ENCODE measurements around the gene SEMA3D. TPM values are rescaled to one million over a fixed set of nuclear protein-coding genes. Genes with fewer than 3 reads are reported as not detected.

The SEMA3D gene
- total and polyA plus RNA-seq, 2 experiments from 2014 or later = 1.5 to 7.2 TPM

GRCh38 chr7:85126383-85126782 lies 60.5 kb downstream of the SEMA3D start:
- Histone ChIP-seq H3K27ac (ENCODE audit: low read depth) (no peak overlapping the region), H4K20me1 (replicated peaks; ENCODE audit: insufficient read depth) (no peaks in the 10 kb centered on the region), H3K27me3 (ENCODE audit: insufficient read depth) (no peaks in the 10 kb centered on the region), H3K36me3 (ENCODE audit: insufficient read depth) (no peaks in the 10 kb centered on the region), H3F3A (replicated peaks; ENCODE audit: low read depth) (no peaks in the 10 kb centered on the region), H2AFZ (no peak overlapping the region), H3K9me2 (ENCODE audit: insufficient read depth) (no peaks in the 10 kb centered on the region), H3K79me2 (replicated peaks; ENCODE audit: insufficient read depth) (no peaks in the 10 kb centered on the region), H3K4me1 (ENCODE audit: insufficient read depth) (no peaks in the 10 kb centered on the region), H3K4me3 (no peak overlapping the region), H3K4me2 (no peak overlapping the region)
- Mint-ChIP-seq H3K4me3 (no peak overlapping the region), H3K4me1 (no peaks in the 10 kb centered on the region), H3K27me3 (ENCODE audit: insufficient read depth, low read depth, poor library complexity) (peaks cover 1% of the 10 kb centered on the region), H3K36me3 (ENCODE audit: low read depth) (no peaks in the 10 kb centered on the region), H3K9me3 (no peaks in the 10 kb centered on the region), H3K27ac (no peak overlapping the region)
- TF ChIP-seq STAT1 (IDR thresholded peaks at IDR 0.05; ENCODE audit: unreplicated experiment) = no peak
- TF ChIP-seq ZNF462 (CRISPR knock-in tag; IDR thresholded peaks at IDR 0.05) = no peak
- no peak for TF ChIP-seq REST (IDR thresholded peaks at IDR 0.05; ENCODE audit: unreplicated experiment)
- no peak for TF ChIP-seq JUNB (IDR thresholded peaks at IDR 0.05; ENCODE audit: unreplicated experiment)
- TF ChIP-seq POLR2AphosphoS5 (IDR thresholded peaks at IDR 0.05; ENCODE audit: low read depth) = no peak
- no peak for TF ChIP-seq EZH2phosphoT487 (IDR thresholded peaks at IDR 0.05; ENCODE audit: unreplicated experiment)
- TF ChIP-seq CREB1 (CRISPR knock-in tag; IDR thresholded peaks at IDR 0.05; ENCODE audit: low read depth) = no peak
- TF ChIP-seq EZH2 (IDR thresholded peaks at IDR 0.05; ENCODE audit: low read depth, unreplicated experiment) = no peak
- no peak for TF ChIP-seq CTCF (conservative IDR thresholded peaks at IDR 0.05; ENCODE audit: low read depth in 2 of 2)
- ATAC-seq = no peak
- no peak for DNase-seq (ENCODE audit: low spot score)

Measured in GM23338 (cell line).